NT2/D1 (cell line): ENCODE results near the gene CPA3.

Experiments used
- SUZ12 ChIP-seq: IDR thresholded peaks from 2 replicates; pipeline ENCODE4 v1.6.1; 2011; ENCODE audit not compliant: insufficient read length, insufficient read depth; ENCODE audit errors: extremely low read depth
- YY1 ChIP-seq: IDR thresholded peaks from 2 replicates; pipeline ENCODE4 v1.6.1; 2011; ENCODE audit not compliant: insufficient read length, insufficient read depth
- ZNF274 ChIP-seq: IDR thresholded peaks from 2 replicates; pipeline ENCODE4 v1.6.1; 2011; ENCODE audit warnings: mild to moderate bottlenecking, low read depth, low read length

- TF ChIP-seq YY1 (no peak), ZNF274 (no peak), SUZ12 (no peak)
Measured at GRCh38 chr3:148815316-148816110, 49.6 kb upstream of the CPA3 start.
